PFSK-1 (cell line): ENCODE results near the gene FSCN2.

ENCODE experiments used
- POLR2AphosphoS5 ChIP-seq: IDR thresholded peaks from 2 replicates; pipeline ENCODE4 v1.6.1; 2012; ENCODE audit warnings: low read depth, mild to moderate bottlenecking, control low read depth, low read length, moderate library complexity
- REST ChIP-seq, 2 experiments: IDR thresholded peaks; 2 replicates each; pipeline versions ENCODE4 v1.6.1 to v1.8.0; 2011 to 2012; ENCODE audit warnings: low read depth in 2 of 2, low read length in 2 of 2, control low read depth in 1 of 2, inconsistent platforms in 1 of 2, mild to moderate bottlenecking in 1 of 2, moderate library complexity in 1 of 2; ENCODE audit not compliant: insufficient read depth in 1 of 2
- SIN3A ChIP-seq: IDR thresholded peaks from 2 replicates; pipeline ENCODE4 v1.6.1; 2012; ENCODE audit warnings: mild to moderate bottlenecking, low read length, moderate library complexity, borderline replicate concordance; ENCODE audit not compliant: insufficient read depth
- TAF1 ChIP-seq: IDR thresholded peaks from 2 replicates; pipeline ENCODE4 v1.6.1; 2012; ENCODE audit warnings: low read length, control low read depth, borderline replicate concordance; ENCODE audit not compliant: insufficient read depth

GRCh38 chr17:81528384-81528650 is 140 bp downstream of the FSCN2 start:
- TF ChIP-seq POLR2AphosphoS5 (no peak), SIN3A (no peak), REST (IDR thresholded peaks at IDR 0.05; ENCODE audit: insufficient read depth in 1 of 2, low read depth in 2 of 2, low read length in 2 of 2) (no peak), TAF1 (no peak)
